AG04450 (cell line): Measurements from ENCODE around the gene PTGES3. TPM values are rescaled to one million over a fixed set of nuclear protein-coding genes. Genes with fewer than 3 reads are reported as not detected.

Experiments used
- CTCF ChIA-PET: fragments of 300-600, 350-600 bp; formaldehyde crosslinking; extraction: SDS; loops from one replicate; lab custom pipeline; 2022; ENCODE audit warnings: antibody characterized with exemption, inconsistent platforms; lab: Charles Lee
- POLR2A ChIA-PET: fragments of 350-600 bp; formaldehyde crosslinking; extraction: SDS; loops from one replicate; lab custom pipeline; 2021; ENCODE audit warnings: antibody characterized with exemption, inconsistent platforms; lab: Yijun Ruan, JAX
- DNase-seq: peaks from one replicate; pipeline ENCODE4 v3.0.0-alpha.2; 2011; ENCODE audit warnings: low read depth, low spot score
- H3K27ac ChIP-seq: one replicate; pipeline ENCODE4 v1.5.1; 2012; ENCODE audit warnings: low read depth, low read length, control low read depth
- H3K27me3 ChIP-seq: one replicate; pipeline ENCODE4 v1.6.0; 2012; ENCODE audit warnings: low read length; ENCODE audit not compliant: control insufficient read depth, insufficient read depth
- H3K4me3 ChIP-seq: 2 replicates; pipeline ENCODE4 v1.5.1; 2011; ENCODE audit warnings: mild to moderate bottlenecking, low read depth, low read length, control low read depth
- H3K9me3 ChIP-seq: 2 replicates; pipeline ENCODE4 v1.5.1; 2012; ENCODE audit warnings: low read length; ENCODE audit not compliant: control insufficient read depth, insufficient read depth
- CTCF ChIP-seq: IDR thresholded peaks from 2 replicates; pipeline ENCODE4 v1.5.1; 2011; ENCODE audit warnings: low read depth, low read length, control low read depth, inconsistent platforms
- polyA plus RNA-seq: library from polyadenylated mRNA; depleted of rRNA; stranded (reverse); fragments of >200 nt; gene quantifications from 2 replicates; pipeline ENCODE4 v1.2.3, GENCODE V29; 2011

The PTGES3 gene
- polyA plus RNA-seq, 1 experiment, result 112 TPM

- no peak for TF ChIP-seq CTCF
Measured at GRCh38 chr12:56687223-56688128, 608 bp downstream of the PTGES3 start.

GRCh38 chr12:56684745-56685359, 3.2 kb downstream of the PTGES3 start:
- ChIA-PET CTCF (interaction anchor here (1.8 kb wide), 1 partner anchor 48 kb away, joined by 12 read pairs; no protein-coding TSS in a partner anchor), POLR2A (no interaction called here)
- Histone ChIP-seq H3K27ac (no peak overlapping the region), H3K4me3 (peak overlapping the region; percentile 42), H3K9me3 (peaks cover 6% of the 10 kb centered on the region; the same call in 1 of the 2 replicates), H3K27me3 (no peaks in the 10 kb centered on the region)
- DNase-seq, result no peak
- TF ChIP-seq CTCF, result no peak

More at GRCh38 chr12:56687223-56688128, 608 bp downstream of the PTGES3 start:
- CTCF ChIA-PET, result interaction anchor here (0.8 to 4.1 kb wide), 2 partner anchors 51 to 110 kb away, joined by 3 to 16 read pairs; no protein-coding TSS in a partner anchor
- Histone ChIP-seq H3K27me3 (no peaks in the 10 kb centered on the region), H3K27ac (peak overlapping the region; percentile 99), H3K9me3 (peaks cover 6% of the 10 kb centered on the region; the same call in 1 of the 2 replicates), H3K4me3 (peak overlapping the region; percentile 97)
- DNase-seq, result no peak
- POLR2A ChIA-PET, result interaction anchor here (0.5 to 1.2 kb wide), 10 partner anchors 10 to 498 kb away, joined by 3 to 17 read pairs (median 4); partner anchors contain the start of genes ATP5F1B, NACA and SMARCC2

GRCh38 chr12:56682323-56682722, 5.8 kb downstream of the PTGES3 start:
- ChIA-PET POLR2A (interaction anchor here (0.6 to 0.7 kb wide), 2 partner anchors 46 to 61 kb away, joined by 4 to 5 read pairs; no protein-coding TSS in a partner anchor), CTCF (interaction anchor here (0.7 kb wide), 1 partner anchor 311 kb away, joined by 3 read pairs; no protein-coding TSS in a partner anchor)
- no peak for DNase-seq
- Histone ChIP-seq H3K4me3 (no peak overlapping the region), H3K27me3 (no peaks in the 10 kb centered on the region), H3K27ac (no peak overlapping the region), H3K9me3 (peaks cover 6% of the 10 kb centered on the region; the same call in 1 of the 2 replicates)
- no peak for TF ChIP-seq CTCF

GRCh38 chr12:56679883-56680575, 8.1 kb downstream of the PTGES3 start:
- H3K27me3 ChIP-seq, result no peaks in the 10 kb centered on the region
- no peak for TF ChIP-seq CTCF
- POLR2A ChIA-PET, result interaction anchor here (0.5 to 0.7 kb wide), 3 partner anchors 11 to 414 kb away, joined by 4 to 5 read pairs (median 4); no protein-coding TSS in a partner anchor
- no peak for DNase-seq
- H3K4me3 ChIP-seq, result no peak overlapping the region
- H3K9me3 ChIP-seq, result peaks cover 6% of the 10 kb centered on the region; the same call in 1 of the 2 replicates
- H3K27ac ChIP-seq, result peak overlapping the region; percentile 11
- CTCF ChIA-PET, result interaction anchor here (1.6 kb wide), 1 partner anchor 43 kb away, joined by 3 read pairs; no protein-coding TSS in a partner anchor
